ENCODE data around the gene PCDH7. TPM values are rescaled to one million over a fixed set of nuclear protein-coding genes. Genes with fewer than 3 reads are reported as not detected.

The PCDH7 gene
- polyA plus RNA-seq, 1 donor from 2014 or later, result 12.6 TPM

DNA sequence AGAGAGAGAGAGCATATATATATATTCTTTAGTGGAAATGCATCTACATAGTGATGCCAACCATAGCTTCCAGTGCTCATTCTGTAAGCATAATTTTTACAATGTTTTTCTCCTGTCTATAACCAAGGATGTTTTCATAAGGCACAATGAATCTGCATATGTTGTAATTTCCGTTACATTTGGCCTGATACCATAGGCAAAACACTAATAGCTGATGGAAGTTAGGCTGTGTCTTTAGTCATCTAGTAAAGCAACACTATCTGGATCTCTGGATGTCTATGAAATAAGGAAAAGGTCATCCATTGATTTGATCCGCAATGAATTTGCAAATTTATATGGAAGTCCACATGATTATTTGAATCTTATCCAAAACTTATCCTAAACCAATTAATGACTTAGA, 8.1 kb downstream of the PCDH7 start:
- Histone ChIP-seq H3F3A (ENCODE audit: insufficient read depth, low read length, poor library complexity, severe bottlenecking) (no peaks in the 10 kb centered on the region), H3K9me2 (ENCODE audit: insufficient read depth, low read length) (no peaks in the 10 kb centered on the region), H3K79me2 (replicated peaks; ENCODE audit: insufficient read depth, low read length) (peaks cover 71% of the 10 kb centered on the region)

DNA sequence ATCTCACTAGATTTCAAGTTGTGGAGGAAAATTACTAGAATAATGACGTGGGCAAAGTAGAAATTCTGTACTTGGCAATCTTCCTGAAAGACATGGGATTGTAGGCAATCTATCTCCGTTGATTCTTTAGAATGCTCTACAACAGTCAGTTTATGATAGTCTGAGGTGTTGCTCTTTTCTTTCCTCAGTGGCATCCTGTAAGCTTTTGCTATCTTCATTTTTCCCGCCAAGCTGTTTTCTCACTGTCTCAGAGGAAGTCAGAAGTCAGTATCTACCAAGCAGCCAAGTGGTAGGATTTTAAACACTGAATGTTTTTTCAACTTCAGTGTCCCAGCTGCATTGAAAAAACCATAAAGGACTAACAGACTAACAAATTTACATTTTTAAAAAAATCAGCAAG, 23.7 kb downstream of the PCDH7 start:
- H3F3A ChIP-seq (ENCODE audit: insufficient read depth, low read length, poor library complexity, severe bottlenecking), result peaks cover 2% of the 10 kb centered on the region
- no peak overlapping the region for H2AFZ ChIP-seq (ENCODE audit: low read depth, low read length)
- H3K27ac ChIP-seq (ENCODE audit: low read length), result no peak overlapping the region
- no peak overlapping the region for H3K4me3 ChIP-seq (ENCODE audit: low read length)
- TF ChIP-seq, protein P1, sequence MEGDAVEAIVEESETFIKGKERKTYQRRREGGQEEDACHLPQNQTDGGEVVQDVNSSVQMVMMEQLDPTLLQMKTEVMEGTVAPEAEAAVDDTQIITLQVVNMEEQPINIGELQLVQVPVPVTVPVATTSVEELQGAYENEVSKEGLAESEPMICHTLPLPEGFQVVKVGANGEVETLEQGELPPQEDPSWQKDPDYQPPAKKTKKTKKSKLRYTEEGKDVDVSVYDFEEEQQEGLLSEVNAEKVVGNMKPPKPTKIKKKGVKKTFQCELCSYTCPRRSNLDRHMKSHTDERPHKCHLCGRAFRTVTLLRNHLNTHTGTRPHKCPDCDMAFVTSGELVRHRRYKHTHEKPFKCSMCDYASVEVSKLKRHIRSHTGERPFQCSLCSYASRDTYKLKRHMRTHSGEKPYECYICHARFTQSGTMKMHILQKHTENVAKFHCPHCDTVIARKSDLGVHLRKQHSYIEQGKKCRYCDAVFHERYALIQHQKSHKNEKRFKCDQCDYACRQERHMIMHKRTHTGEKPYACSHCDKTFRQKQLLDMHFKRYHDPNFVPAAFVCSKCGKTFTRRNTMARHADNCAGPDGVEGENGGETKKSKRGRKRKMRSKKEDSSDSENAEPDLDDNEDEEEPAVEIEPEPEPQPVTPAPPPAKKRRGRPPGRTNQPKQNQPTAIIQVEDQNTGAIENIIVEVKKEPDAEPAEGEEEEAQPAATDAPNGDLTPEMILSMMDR (IDR thresholded peaks at IDR 0.05; ENCODE audit: poor library complexity, severe bottlenecking), result no peak
- TF ChIP-seq TAF1 (IDR thresholded peaks at IDR 0.05; ENCODE audit: low read depth) (no peak), EP300 (conservative IDR thresholded peaks at IDR 0.05; ENCODE audit: poor library complexity, severe bottlenecking) (no peak), MXI1 (conservative IDR thresholded peaks at IDR 0.05; ENCODE audit: poor library complexity, severe bottlenecking) (no peak)
- H3K79me2 ChIP-seq (replicated peaks; ENCODE audit: insufficient read depth, low read length), result peaks cover 5% of the 10 kb centered on the region
- H3K9me3 ChIP-seq (ENCODE audit: low read length), result no peaks in the 10 kb centered on the region
- no peaks in the 10 kb centered on the region for H3K27me3 ChIP-seq (ENCODE audit: insufficient read depth, low read depth, low read length)
- H3K4me2 ChIP-seq (ENCODE audit: low read length), result no peak overlapping the region
- H4K20me1 ChIP-seq (ENCODE audit: insufficient read depth), result no peaks in the 10 kb centered on the region
- no peaks in the 10 kb centered on the region for H3K36me3 ChIP-seq (ENCODE audit: insufficient read depth, low read length)
- no peak overlapping the region for H3K9ac ChIP-seq (ENCODE audit: low read length)
- H3K9me2 ChIP-seq (ENCODE audit: insufficient read depth, low read length), result no peaks in the 10 kb centered on the region

More for the DNA sequence above, 8.1 kb downstream of the PCDH7 start:
- Histone ChIP-seq H3K9me3 (ENCODE audit: low read length) (no peaks in the 10 kb centered on the region), H3K27ac (ENCODE audit: low read length) (no peak overlapping the region), H3K4me3 (ENCODE audit: low read length) (peak overlapping the region; percentile 24), H4K20me1 (ENCODE audit: insufficient read depth) (no peaks in the 10 kb centered on the region), H2AFZ (ENCODE audit: low read depth, low read length) (no peak overlapping the region), H3K27me3 (ENCODE audit: insufficient read depth, low read depth, low read length) (no peaks in the 10 kb centered on the region), H3K36me3 (ENCODE audit: insufficient read depth, low read length) (no peaks in the 10 kb centered on the region), H3K4me2 (ENCODE audit: low read length) (no peak overlapping the region), H3K9ac (ENCODE audit: low read length) (no peak overlapping the region)
- TF ChIP-seq EZH2 (IDR thresholded peaks at IDR 0.05; ENCODE audit: borderline replicate concordance, insufficient read depth, low read length, poor library complexity, severe bottlenecking) (no peak), TAF1 (IDR thresholded peaks at IDR 0.05; ENCODE audit: low read depth) (no peak), EP300 (conservative IDR thresholded peaks at IDR 0.05; ENCODE audit: poor library complexity, severe bottlenecking) (no peak), SMC3 (conservative IDR thresholded peaks at IDR 0.05; ENCODE audit: poor library complexity) (no peak)
- TF ChIP-seq, protein P1 (IDR thresholded peaks at IDR 0.05; ENCODE audit: poor library complexity, severe bottlenecking), result no peak

DNA sequence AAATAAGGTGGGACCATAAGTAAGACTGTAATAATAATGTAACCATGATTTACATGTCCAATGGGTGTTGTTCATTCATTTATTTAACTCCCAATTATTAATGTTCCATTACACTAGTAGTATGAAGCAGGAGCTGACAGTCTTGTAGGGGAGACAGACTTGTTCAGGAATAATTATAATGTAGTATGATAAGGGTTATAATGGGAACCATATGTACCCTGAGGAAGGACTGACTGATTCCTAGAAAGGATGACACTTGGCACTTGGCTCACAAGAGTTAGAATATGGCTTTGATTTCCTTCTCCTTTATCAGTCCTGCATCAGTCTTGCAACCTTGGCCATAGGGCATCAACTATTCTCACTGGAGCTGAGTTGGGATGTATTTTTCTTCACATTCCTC, 24.2 kb downstream of the PCDH7 start:
- Histone ChIP-seq H2AFZ (ENCODE audit: low read depth, low read length) (no peak overlapping the region), H3K36me3 (ENCODE audit: insufficient read depth, low read length) (no peaks in the 10 kb centered on the region), H3K9me2 (ENCODE audit: insufficient read depth, low read length) (no peaks in the 10 kb centered on the region), H3K9me3 (ENCODE audit: low read length) (no peaks in the 10 kb centered on the region), H3K9ac (ENCODE audit: low read length) (no peak overlapping the region), H3K4me2 (ENCODE audit: low read length) (no peak overlapping the region), H3K79me2 (replicated peaks; ENCODE audit: insufficient read depth, low read length) (peaks cover 5% of the 10 kb centered on the region), H4K20me1 (ENCODE audit: insufficient read depth) (no peaks in the 10 kb centered on the region), H3K27me3 (ENCODE audit: insufficient read depth, low read depth, low read length) (no peaks in the 10 kb centered on the region), H3F3A (ENCODE audit: insufficient read depth, low read length, poor library complexity, severe bottlenecking) (peaks cover 2% of the 10 kb centered on the region), H3K4me3 (ENCODE audit: low read length) (no peak overlapping the region), H3K27ac (ENCODE audit: low read length) (no peak overlapping the region)
- TF ChIP-seq RAD21 (conservative IDR thresholded peaks at IDR 0.05) (no peak), EZH2 (IDR thresholded peaks at IDR 0.05; ENCODE audit: borderline replicate concordance, insufficient read depth, low read length, poor library complexity, severe bottlenecking) (no peak), MXI1 (conservative IDR thresholded peaks at IDR 0.05; ENCODE audit: poor library complexity, severe bottlenecking) (no peak), POLR2AphosphoS5 (IDR thresholded peaks at IDR 0.05) (no peak), TAF1 (IDR thresholded peaks at IDR 0.05; ENCODE audit: low read depth) (no peak)
